GM11168 (cell line): ENCODE data around the gene UCK2.
"Not testable (repeated sequence)": the region's sequence is repeated elsewhere in the genome, so short reads cannot be mapped to it uniquely, and the experiment has no call there.

ENCODE experiments used
- in situ Hi-C: fragments of 300-500 bp; cut with MboI; formaldehyde crosslinking; loops from one replicate; pipeline ENCODE4 v1.12.0; 2022; ENCODE audit warnings: low sequenced_read_pairs; ENCODE audit not compliant: unreplicated experiment

UCK2 gene

GRCh38 chr1:165827268-165828102 lies at the start of gene UCK2:
Gene UCK2, plus strand, starts transcription at chr1:165827614. Its CDS starts 220 bp downstream, at chr1:165827834.
- in situ Hi-C loops = no loop called here

- in situ Hi-C loops = not testable (repeated sequence)
These were observed 49.2 kb upstream of the UCK2 start for GRCh38 chr1:165778197-165778596.

GRCh38 chr1:165783519-165783918 lies 43.9 kb upstream of the UCK2 start:
- in situ Hi-C loops = not testable (repeated sequence)

GRCh38 chr1:165787741-165788140 lies 39.7 kb upstream of the UCK2 start:
- in situ Hi-C loops = no loop called here

- in situ Hi-C loops = no loop called here
These were observed 33.5 kb upstream of the UCK2 start for GRCh38 chr1:165793951-165794350.

GRCh38 chr1:165795894-165796293 lies 31.5 kb upstream of the UCK2 start:
- in situ Hi-C loops = no loop called here

GRCh38 chr1:165799387-165799786 lies 28.0 kb upstream of the UCK2 start:
- in situ Hi-C loops = no loop called here

- in situ Hi-C loops = not testable (repeated sequence)
These were observed 22.9 kb upstream of the UCK2 start for GRCh38 chr1:165804513-165804912.

- in situ Hi-C loops = no loop called here
These were observed 19.8 kb upstream of the UCK2 start for GRCh38 chr1:165807613-165808012.

- in situ Hi-C loops = no loop called here
These were observed 11.7 kb upstream of the UCK2 start for GRCh38 chr1:165815725-165816124.

- in situ Hi-C loops = no loop called here
These were observed 11.3 kb upstream of the UCK2 start for GRCh38 chr1:165816157-165816556.

- in situ Hi-C loops = no loop called here
These were observed 10.5 kb upstream of the UCK2 start for GRCh38 chr1:165816826-165817497.

GRCh38 chr1:165823552-165824268 lies 3.7 kb upstream of the UCK2 start:
- in situ Hi-C loops = no loop called here

GRCh38 chr1:165824269-165824643 lies 3.2 kb upstream of the UCK2 start:
- in situ Hi-C loops = no loop called here

GRCh38 chr1:165826565-165827267 lies 698 bp upstream of the UCK2 start:
- in situ Hi-C loops = no loop called here

GRCh38 chr1:165828103-165828668 lies 772 bp downstream of the UCK2 start:
- in situ Hi-C loops = no loop called here

- in situ Hi-C loops = no loop called here
These were observed 1.4 kb downstream of the UCK2 start for GRCh38 chr1:165828669-165829329.

GRCh38 chr1:165829888-165830287 lies 2.5 kb downstream of the UCK2 start:
- in situ Hi-C loops = no loop called here

- in situ Hi-C loops = no loop called here
These were observed 3.7 kb downstream of the UCK2 start for GRCh38 chr1:165831146-165831545.

- in situ Hi-C loops = no loop called here
These were observed 5.5 kb downstream of the UCK2 start for GRCh38 chr1:165832902-165833301.
